HFFc6 (cell line): ENCODE results near the gene EFCAB11. TPM values are rescaled to one million over a fixed set of nuclear protein-coding genes. Genes with fewer than 3 reads are reported as not detected.
A peak's percentile ranks its signal among the peaks of the same experiment; 100 is the strongest.

Experiments used
- DNase-seq: peaks from one replicate; pipeline ENCODE4 v3.0.0-alpha.2; 2018
- H3K27ac Mint-ChIP-seq: 2 replicates; pipeline ENCODE4 v1.8.0; 2020; ENCODE audit warnings: mild to moderate bottlenecking, mixed read lengths
- H3K27me3 Mint-ChIP-seq: 2 replicates; pipeline ENCODE4 v1.8.0; 2021; ENCODE audit warnings: mild to moderate bottlenecking, moderate library complexity, mixed read lengths; ENCODE audit not compliant: insufficient read depth
- H3K36me3 Mint-ChIP-seq: 2 replicates; pipeline ENCODE4 v1.8.0; 2021; ENCODE audit warnings: low read depth, mixed read lengths
- H3K4me1 Mint-ChIP-seq: 2 replicates; pipeline ENCODE4 v1.8.0; 2020; ENCODE audit warnings: low read depth, mixed read lengths
- H3K4me3 Mint-ChIP-seq: 2 replicates; pipeline ENCODE4 v1.8.0; 2020; ENCODE audit warnings: mild to moderate bottlenecking, moderate library complexity, mixed read lengths
- H3K9me3 Mint-ChIP-seq: 2 replicates; pipeline ENCODE4 v1.8.0; 2020; ENCODE audit warnings: mild to moderate bottlenecking, mixed read lengths
- total RNA-seq, 6 experiments: library from RNA; stranded (reverse); fragmentation: NEBNext Ultra II Directional; extraction: Animal tissue kit (Norgen Biotek cat#: 25700); gene quantifications; 2 replicates in 1 of 6; 3 replicates in 5 of 6; pipeline ENCODE4 v1.2.3, GENCODE V29; 2021
- TF ChIP-seq, protein P1 (sequence below): fragments of 200-600 bp; sonication (generic); IDR thresholded peaks from 2 replicates; pipeline ENCODE4 v1.5.0; 2021; ENCODE audit warnings: antibody characterized with exemption, mild to moderate bottlenecking

The EFCAB11 gene
- total RNA-seq, 6 experiments from 2014 or later = 6.6 to 8.4 (median 6.9) TPM

DNA sequence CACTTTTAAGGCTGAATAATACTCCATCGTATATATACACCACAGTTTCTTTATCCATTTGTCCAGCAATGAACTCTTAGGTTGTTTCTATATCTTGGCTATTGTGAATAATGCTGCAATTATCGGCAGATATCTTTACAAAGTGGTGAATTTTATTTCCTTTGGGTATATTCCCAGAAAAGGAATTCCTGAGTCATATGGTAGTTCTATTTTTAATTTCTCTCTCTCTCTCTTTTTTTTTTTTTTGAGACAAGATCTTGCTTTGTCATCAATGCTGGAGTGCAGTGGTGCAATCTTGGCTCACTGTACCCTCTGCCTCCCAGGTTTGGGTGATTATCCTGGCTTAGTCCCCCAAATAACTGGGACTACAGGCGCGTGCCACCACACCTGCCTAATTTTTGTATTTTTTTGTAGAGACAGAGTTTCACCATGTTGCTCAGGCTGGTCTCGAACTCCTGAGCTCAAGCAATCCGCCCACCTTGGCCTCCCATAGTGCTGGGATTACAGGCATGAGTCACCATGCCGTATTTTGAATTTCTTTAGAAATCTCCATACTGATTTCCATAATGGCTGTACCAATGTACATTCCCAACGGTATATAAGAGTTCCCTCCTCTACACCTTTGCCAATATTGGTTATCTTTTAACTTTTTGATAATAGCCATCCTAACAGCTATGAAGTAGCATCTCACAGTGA, 98.4 kb downstream of the EFCAB11 start:
- Mint-ChIP-seq H3K9me3 (no peaks in the 10 kb centered on the region), H3K27ac (peak overlapping the region; percentile 95), H3K27me3 (peaks cover 3% of the 10 kb centered on the region; the same call in 1 of the 2 replicates), H3K4me1 (peaks cover 48% of the 10 kb centered on the region), H3K4me3 (peak overlapping the region; percentile 68), H3K36me3 (peaks cover 4% of the 10 kb centered on the region)
- TF ChIP-seq, protein P1, sequence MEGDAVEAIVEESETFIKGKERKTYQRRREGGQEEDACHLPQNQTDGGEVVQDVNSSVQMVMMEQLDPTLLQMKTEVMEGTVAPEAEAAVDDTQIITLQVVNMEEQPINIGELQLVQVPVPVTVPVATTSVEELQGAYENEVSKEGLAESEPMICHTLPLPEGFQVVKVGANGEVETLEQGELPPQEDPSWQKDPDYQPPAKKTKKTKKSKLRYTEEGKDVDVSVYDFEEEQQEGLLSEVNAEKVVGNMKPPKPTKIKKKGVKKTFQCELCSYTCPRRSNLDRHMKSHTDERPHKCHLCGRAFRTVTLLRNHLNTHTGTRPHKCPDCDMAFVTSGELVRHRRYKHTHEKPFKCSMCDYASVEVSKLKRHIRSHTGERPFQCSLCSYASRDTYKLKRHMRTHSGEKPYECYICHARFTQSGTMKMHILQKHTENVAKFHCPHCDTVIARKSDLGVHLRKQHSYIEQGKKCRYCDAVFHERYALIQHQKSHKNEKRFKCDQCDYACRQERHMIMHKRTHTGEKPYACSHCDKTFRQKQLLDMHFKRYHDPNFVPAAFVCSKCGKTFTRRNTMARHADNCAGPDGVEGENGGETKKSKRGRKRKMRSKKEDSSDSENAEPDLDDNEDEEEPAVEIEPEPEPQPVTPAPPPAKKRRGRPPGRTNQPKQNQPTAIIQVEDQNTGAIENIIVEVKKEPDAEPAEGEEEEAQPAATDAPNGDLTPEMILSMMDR = no peak
- DNase-seq = peak; percentile 85

DNA sequence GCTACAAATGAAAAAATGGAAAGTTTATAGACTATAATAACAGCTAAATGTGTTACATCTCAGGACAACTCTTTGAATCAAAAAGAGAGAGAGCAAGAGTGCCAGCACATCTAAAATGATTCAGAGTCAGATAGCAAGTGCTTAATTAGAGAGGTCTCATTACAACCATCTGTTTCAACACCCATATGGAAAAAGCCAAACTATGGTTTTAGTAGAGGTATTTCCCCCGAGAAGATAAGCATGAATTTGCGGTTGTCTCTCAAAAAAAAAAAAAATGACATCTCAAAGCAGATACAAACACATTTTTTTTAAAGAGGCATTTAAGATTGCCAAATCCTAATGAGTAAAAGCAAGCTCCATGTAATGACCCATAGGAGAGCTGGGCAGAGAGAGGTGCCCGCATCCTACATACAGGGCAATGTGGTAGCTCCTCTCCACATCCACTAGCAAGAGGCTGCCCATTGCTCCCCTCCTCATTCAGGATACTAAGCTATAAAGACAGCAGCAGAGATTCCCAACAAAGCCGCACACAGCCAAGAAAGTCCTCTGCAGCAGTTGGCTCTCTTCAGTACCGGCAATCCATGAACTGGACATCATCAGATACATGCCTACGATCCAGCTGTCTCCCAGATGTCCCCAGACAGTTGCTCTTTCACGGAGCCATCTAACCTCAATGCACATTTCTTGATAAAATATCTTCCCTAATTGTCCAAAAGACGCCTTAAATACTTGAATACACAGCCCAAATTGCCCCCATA, 100.4 kb downstream of the EFCAB11 start:
- TF ChIP-seq, protein P1 = no peak
- no peaks in the 10 kb centered on the region; the same call in 1 of the 2 replicates for H3K36me3 Mint-ChIP-seq
- peaks cover 3% of the 10 kb centered on the region; the same call in 1 of the 2 replicates for H3K27me3 Mint-ChIP-seq
- H3K9me3 Mint-ChIP-seq = no peaks in the 10 kb centered on the region
- H3K4me3 Mint-ChIP-seq = no peak overlapping the region
- peak; percentile 42 for DNase-seq
- peak overlapping the region; percentile 51; the same call in 1 of the 2 replicates for H3K27ac Mint-ChIP-seq
- H3K4me1 Mint-ChIP-seq = peaks cover 57% of the 10 kb centered on the region

DNA sequence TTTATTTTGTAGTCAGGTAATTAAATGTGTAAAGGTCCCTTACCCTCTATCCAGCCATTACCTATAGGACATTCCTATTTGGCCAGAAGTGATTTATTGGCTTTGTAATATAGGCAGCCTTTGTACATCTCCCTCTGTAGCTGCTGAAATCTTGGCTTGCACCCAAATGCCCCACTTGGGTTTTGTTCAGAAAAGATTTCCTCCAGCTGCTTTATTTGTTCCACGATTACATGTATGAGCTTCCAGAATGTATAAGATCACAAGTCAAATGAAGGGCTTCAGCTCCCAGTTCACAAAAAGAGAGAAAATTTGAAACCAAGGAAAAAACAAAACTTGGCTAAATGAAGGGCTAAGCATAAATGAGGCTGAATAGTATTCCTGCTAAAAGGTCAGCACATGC, 103.4 kb downstream of the EFCAB11 start:
- peaks cover 8% of the 10 kb centered on the region for H3K36me3 Mint-ChIP-seq
- peaks cover 3% of the 10 kb centered on the region for H3K27me3 Mint-ChIP-seq
- H3K27ac Mint-ChIP-seq = no peak overlapping the region
- H3K4me3 Mint-ChIP-seq = no peak overlapping the region
- TF ChIP-seq, protein P1 = no peak
- no peaks in the 10 kb centered on the region for H3K9me3 Mint-ChIP-seq
- peaks cover 34% of the 10 kb centered on the region for H3K4me1 Mint-ChIP-seq
- no peak for DNase-seq

DNA sequence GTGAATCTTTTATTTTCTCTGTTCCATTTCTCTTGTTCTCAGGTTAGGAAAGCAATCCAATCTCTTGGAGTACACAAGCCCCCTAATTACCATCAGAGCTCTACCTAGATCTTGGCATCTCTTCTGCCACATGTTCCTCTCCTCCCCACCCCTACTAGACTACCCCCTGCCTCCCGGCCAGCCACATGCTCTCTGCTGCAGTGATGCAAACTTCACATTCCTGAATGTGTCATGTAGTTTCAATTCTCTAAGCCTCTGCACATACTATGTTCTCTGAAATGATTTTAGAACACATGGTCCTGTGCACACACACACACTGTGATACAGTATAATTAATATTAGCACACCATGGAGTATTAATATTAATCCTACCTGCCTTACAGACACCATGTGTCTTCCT, 104.6 kb downstream of the EFCAB11 start:
- H3K27ac Mint-ChIP-seq = no peak overlapping the region; the same call in 1 of the 2 replicates
- H3K36me3 Mint-ChIP-seq = peaks cover 8% of the 10 kb centered on the region
- H3K4me1 Mint-ChIP-seq = peaks cover 33% of the 10 kb centered on the region
- peaks cover 3% of the 10 kb centered on the region for H3K27me3 Mint-ChIP-seq
- peak; percentile 21 for DNase-seq
- TF ChIP-seq, protein P1 = no peak
- H3K9me3 Mint-ChIP-seq = no peaks in the 10 kb centered on the region
- H3K4me3 Mint-ChIP-seq = no peak overlapping the region

DNA sequence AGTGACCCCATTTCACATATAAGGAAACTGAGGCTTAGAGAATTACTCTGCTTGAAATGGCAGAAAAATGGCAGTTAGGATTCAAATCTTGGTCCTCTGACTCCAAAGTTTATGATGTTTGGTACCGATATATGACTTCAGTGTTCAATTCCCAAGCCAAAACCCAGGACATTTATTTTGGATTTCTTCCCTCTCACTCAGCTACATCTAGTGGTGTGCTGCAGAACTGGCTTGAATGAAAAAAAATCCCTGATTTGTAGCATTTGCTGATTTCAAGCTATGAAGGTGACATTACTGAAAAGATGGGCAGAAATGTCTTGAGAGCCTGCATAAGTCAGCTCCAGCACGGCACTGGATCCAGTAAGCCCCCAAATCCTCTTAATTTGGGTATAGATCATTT, 106.4 kb downstream of the EFCAB11 start:
- H3K36me3 Mint-ChIP-seq = peaks cover 8% of the 10 kb centered on the region
- peaks cover 3% of the 10 kb centered on the region for H3K27me3 Mint-ChIP-seq
- TF ChIP-seq, protein P1 = peak; percentile 68
- H3K4me1 Mint-ChIP-seq = peaks cover 17% of the 10 kb centered on the region
- peak; percentile 11 for DNase-seq
- no peaks in the 10 kb centered on the region for H3K9me3 Mint-ChIP-seq
- no peak overlapping the region for H3K27ac Mint-ChIP-seq
- H3K4me3 Mint-ChIP-seq = no peak overlapping the region
